Effector memory CD4-positive, alpha-beta T cell (primary cell): ENCODE data around the gene SMCO1.
"Not testable (repeated sequence)": the region's sequence is repeated elsewhere in the genome, so short reads cannot be mapped to it uniquely, and the experiment has no call there.

Experiments
- DNase-seq, 3 donors: peaks; one replicate each; pipeline ENCODE4 v3.0.0-alpha.2; 2020
- H3K27ac ChIP-seq: 2 replicates; pipeline ENCODE4 v1.7.0; 2013; ENCODE audit warnings: mild to moderate bottlenecking, low read length, moderate library complexity; ENCODE audit not compliant: insufficient read depth, poor library complexity, severe bottlenecking
- H3K27me3 ChIP-seq: replicated peaks from 2 replicates; pipeline ENCODE4 v1.7.0; 2013; ENCODE audit warnings: mild to moderate bottlenecking, low read length; ENCODE audit not compliant: insufficient read depth, control insufficient read depth, poor library complexity, severe bottlenecking
- H3K36me3 ChIP-seq: 2 replicates; pipeline ENCODE4 v1.7.0; 2013; ENCODE audit warnings: mild to moderate bottlenecking, low read length, moderate library complexity; ENCODE audit not compliant: control insufficient read depth, insufficient read depth
- H3K4me1 ChIP-seq: 2 replicates; pipeline ENCODE4 v1.7.0; 2013; ENCODE audit warnings: low read length, mild to moderate bottlenecking; ENCODE audit not compliant: control insufficient read depth, insufficient read depth, poor library complexity, severe bottlenecking
- H3K4me3 ChIP-seq: 2 replicates; pipeline ENCODE4 v1.7.0; 2013; ENCODE audit warnings: low read length, low read depth, mild to moderate bottlenecking; ENCODE audit not compliant: insufficient read depth, poor library complexity, severe bottlenecking
- H3K9me3 ChIP-seq: 2 replicates; pipeline ENCODE4 v1.7.0; 2013; ENCODE audit warnings: mild to moderate bottlenecking, low read length, moderate library complexity; ENCODE audit not compliant: control insufficient read depth
- total RNA-seq, 3 donors: gene quantifications; one replicate each; lab custom pipeline; 2026; lab: John Stamatoyannopoulos, UW

Gene SMCO1, protein sequence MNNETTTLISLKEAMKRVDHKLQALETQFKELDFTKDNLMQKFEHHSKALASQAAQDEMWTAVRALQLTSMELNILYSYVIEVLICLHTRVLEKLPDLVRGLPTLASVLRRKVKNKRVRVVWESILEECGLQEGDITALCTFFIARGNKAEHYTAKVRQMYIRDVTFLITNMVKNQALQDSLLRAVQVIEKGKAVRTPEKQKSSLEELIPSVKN
- total RNA-seq = 0 to 0.09 (median 0) reads per million in 3 donors

DNA sequence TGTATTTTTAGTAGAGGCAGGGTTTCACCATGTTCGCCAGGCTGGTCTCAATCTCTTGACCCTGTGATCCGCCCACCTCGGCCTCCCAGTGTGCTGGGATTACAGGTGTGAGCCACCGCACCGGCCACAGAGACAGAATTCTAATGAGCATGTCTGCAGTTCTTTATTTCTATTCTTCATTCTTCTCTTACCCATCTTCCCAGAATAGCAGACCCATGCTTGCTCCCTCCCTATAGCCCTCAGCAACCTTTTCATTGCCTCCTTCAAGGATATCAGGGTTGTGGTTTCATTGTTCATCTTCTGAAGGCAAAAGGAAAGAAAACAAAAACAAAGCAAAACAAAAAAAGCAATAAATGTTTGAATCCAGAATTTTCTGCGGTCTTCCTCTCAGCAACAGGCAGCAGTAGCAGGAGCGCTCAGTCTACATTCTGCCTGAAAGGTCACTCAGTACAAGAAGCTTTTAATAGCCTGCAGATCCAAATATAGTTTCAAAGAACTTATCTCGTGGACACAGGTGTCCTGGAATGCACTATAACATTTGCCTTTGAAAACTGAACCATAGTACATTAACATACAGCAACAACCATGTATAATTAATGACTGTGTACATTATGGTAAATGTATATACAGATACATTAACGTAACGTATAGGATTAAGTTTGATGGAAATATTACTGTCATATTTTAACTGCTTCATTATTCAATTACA lies at the start of gene SMCO1:
Gene SMCO1 (minus strand): TSS at position 434 of the 709 bp plus-strand sequence. CDS start 137 bp downstream, at position 297.
- Histone ChIP-seq H3K4me3 (no peak within 1 kb of the TSS), H3K27ac (no peak within 1 kb of the TSS), H3K9me3 (peaks cover 9% of the 10 kb centered on the region), H3K27me3 (no peaks in the 10 kb centered on the region), H3K36me3 (no peaks in the 10 kb centered on the region), H3K4me1 (no peaks in the 10 kb centered on the region)
- DNase-seq = no peak

DNA sequence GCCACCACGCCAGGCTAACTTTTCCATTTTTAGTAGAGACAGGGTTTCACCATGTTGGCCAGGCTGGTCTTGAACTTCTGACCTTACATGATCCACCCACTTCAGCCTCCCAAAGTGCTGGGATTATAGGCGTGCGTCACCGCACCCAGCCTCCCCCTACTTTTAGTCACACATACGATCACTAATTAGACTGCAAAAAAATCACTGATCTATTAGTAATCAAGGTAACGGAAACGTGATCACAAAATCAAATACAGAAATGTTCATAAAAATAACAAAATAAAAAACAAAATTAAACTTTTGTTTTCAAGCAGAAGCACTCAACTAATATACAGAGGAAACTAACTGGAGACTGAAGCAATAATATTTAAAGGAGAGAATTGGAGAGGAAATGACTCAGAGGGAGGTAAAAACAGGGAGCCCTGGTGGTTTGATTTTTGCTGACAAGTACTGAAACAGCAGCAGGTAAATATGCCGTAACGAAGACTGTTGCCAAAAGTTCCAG lies 48.6 kb upstream of the SMCO1 start:
- DNase-seq = peak; percentile 7 to 32 (median 29)
- H3K36me3 ChIP-seq = no peaks in the 10 kb centered on the region
- no peaks in the 10 kb centered on the region for H3K9me3 ChIP-seq
- peak overlapping the region; percentile 3 for H3K4me3 ChIP-seq
- peaks cover 30% of the 10 kb centered on the region for H3K4me1 ChIP-seq
- peak overlapping the region; percentile 59 for H3K27ac ChIP-seq
- H3K27me3 ChIP-seq = no peaks in the 10 kb centered on the region

DNA sequence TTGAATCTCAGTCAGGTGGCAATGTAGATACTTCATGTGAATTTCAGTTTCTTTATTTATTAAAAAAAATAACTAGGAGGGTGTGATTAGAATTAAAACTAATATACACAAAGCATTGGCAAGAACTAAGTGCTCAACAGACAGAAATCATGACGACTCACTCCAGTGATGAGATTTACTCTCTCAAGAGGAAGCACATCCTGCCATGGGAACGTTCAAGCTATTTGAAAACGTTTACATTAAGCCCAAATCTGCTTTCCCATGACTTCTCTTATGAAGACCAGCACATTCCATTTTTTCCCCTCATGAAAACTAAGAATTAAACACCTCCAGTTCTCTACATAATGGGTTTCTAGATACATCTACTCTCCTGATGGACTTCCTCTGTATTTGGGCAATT lies 44.7 kb upstream of the SMCO1 start:
- H3K36me3 ChIP-seq = no peaks in the 10 kb centered on the region
- H3K27me3 ChIP-seq = no peaks in the 10 kb centered on the region
- H3K4me3 ChIP-seq = no peak overlapping the region
- peaks cover 16% of the 10 kb centered on the region for H3K4me1 ChIP-seq
- H3K27ac ChIP-seq = no peak overlapping the region
- no peak for DNase-seq
- no peaks in the 10 kb centered on the region for H3K9me3 ChIP-seq

DNA sequence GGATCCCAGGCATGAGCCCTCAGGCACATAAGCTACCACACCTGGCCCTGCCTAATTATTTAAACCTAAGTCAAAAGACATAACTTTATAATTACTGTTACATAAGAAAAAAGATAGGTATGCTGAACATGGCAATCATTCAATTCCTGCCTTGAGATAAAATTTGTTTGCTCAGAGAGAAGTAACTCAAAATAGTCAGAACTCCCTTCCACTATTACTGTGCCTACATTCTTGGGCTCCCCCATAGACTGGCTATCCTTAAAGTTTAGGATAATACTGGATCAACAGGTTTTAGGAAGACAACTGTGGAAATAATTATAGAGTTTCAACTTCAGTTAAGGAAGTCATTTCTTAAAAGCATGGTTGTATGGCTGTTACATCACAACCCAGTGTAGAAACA lies 43.3 kb upstream of the SMCO1 start:
- no peak for DNase-seq
- Histone ChIP-seq H3K27ac (no peak overlapping the region), H3K4me1 (peaks cover 7% of the 10 kb centered on the region), H3K4me3 (no peak overlapping the region), H3K9me3 (no peaks in the 10 kb centered on the region), H3K36me3 (no peaks in the 10 kb centered on the region), H3K27me3 (no peaks in the 10 kb centered on the region)

DNA sequence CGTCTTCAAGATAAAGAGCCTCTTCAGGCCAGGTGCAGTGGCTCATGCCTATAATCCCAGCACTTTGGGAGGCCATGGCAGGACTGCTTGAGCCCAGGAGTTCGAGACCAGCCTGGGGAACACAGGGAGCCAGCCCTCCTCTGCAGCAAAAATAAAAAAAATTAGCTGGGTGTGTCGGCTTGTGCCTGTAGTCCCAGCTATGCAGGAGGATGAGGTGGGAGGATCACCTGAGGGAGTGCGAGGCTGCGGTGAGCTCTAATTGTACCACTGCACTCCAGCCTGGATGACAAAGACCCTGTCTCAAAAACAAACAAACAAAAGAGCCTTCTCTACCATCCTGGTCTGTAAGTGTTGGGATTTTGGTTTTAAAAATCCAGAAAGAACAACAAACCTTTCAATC lies 42.1 kb upstream of the SMCO1 start:
- Histone ChIP-seq H3K4me3 (no peak overlapping the region), H3K27me3 (no peaks in the 10 kb centered on the region), H3K9me3 (no peaks in the 10 kb centered on the region), H3K36me3 (no peaks in the 10 kb centered on the region), H3K27ac (no peak overlapping the region), H3K4me1 (no peaks in the 10 kb centered on the region)
- DNase-seq = no peak

DNA sequence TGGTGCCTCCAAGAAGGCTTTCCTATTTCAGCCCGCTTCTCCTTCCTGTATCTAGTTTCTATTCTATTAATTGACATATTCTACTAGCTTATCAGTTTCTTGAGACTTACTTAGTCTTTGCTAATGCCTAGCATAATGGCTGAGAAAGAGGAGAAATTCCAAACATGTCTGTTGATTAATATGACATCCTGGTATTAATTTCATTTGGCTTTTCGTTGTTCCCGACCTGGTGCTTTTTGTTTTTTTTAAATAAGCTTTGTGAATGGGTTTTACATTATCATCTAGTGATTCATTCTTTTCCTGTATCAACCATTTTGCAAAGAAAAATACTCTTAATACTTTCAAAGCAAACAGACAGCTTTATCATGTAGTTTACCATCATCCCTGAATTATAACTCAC lies 40.1 kb upstream of the SMCO1 start:
- no peaks in the 10 kb centered on the region for H3K9me3 ChIP-seq
- no peak overlapping the region for H3K27ac ChIP-seq
- no peaks in the 10 kb centered on the region for H3K4me1 ChIP-seq
- H3K4me3 ChIP-seq = no peak overlapping the region
- H3K27me3 ChIP-seq = no peaks in the 10 kb centered on the region
- DNase-seq = no peak
- H3K36me3 ChIP-seq = no peaks in the 10 kb centered on the region

DNA sequence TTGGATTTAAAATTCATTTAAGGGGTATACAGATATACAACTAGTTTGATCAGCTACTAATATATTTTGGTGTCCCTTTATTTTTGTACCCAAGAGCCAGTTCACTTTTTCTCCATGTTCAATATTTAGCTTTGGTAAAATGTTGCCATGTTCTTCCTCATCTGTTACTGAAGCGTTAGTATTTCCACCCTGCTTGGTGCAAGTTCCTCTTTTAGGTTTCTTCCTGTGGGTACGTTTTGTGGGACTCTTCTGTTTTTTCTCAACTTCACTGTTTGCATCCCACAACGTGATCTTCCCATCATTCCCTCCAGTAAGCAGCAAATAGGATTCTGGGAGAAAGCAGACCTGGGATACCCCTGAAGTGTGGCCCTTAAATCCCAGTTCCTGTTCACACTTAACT lies 39.1 kb upstream of the SMCO1 start:
- Histone ChIP-seq H3K9me3 (no peaks in the 10 kb centered on the region), H3K27me3 (no peaks in the 10 kb centered on the region), H3K36me3 (no peaks in the 10 kb centered on the region), H3K27ac (no peak overlapping the region), H3K4me3 (no peak overlapping the region), H3K4me1 (no peaks in the 10 kb centered on the region)
- DNase-seq = no peak

DNA sequence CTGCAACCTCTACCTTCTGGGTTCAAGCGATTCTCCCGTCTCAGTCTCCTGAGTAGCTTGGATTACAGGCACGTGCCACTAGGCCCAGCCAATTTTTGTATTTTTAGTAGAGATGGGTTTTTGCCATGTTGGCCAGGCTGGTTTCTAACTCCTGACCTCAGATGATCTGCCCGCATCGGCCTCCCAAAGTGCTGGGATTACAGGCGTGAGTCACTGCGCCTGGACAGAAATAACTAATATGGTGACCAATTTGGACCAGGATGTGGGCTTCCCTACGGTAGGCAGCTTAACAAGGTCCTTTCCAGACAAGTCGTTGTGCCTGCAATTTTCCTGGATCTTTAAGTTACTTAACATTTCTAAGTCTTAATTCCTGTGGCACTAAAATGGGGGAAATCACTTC lies 38.4 kb upstream of the SMCO1 start:
- Histone ChIP-seq H3K4me3 (no peak overlapping the region), H3K27ac (no peak overlapping the region), H3K4me1 (no peaks in the 10 kb centered on the region), H3K27me3 (no peaks in the 10 kb centered on the region), H3K36me3 (no peaks in the 10 kb centered on the region), H3K9me3 (no peaks in the 10 kb centered on the region)
- no peak for DNase-seq

DNA sequence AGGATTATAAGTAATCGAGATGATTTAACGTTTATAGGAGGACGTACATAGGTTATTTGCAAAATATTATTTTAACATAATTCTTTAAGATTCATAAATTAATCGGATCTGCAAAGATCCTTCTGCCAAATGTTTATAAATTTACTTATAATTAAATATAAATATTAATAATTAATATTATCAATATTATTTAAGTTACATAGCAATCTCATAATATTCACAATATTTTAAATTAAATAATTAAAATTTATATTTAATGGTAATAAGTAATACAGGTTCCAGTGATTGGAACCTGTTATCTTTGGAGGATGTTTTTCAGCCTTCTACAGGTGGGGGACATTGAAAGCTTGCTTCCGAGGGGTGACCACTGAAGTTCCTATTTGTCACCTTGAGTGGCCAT lies 37.1 kb upstream of the SMCO1 start:
- DNase-seq = no peak
- Histone ChIP-seq H3K4me3 (no peak overlapping the region), H3K27ac (no peak overlapping the region), H3K27me3 (no peaks in the 10 kb centered on the region), H3K36me3 (no peaks in the 10 kb centered on the region), H3K4me1 (no peaks in the 10 kb centered on the region), H3K9me3 (no peaks in the 10 kb centered on the region)

DNA sequence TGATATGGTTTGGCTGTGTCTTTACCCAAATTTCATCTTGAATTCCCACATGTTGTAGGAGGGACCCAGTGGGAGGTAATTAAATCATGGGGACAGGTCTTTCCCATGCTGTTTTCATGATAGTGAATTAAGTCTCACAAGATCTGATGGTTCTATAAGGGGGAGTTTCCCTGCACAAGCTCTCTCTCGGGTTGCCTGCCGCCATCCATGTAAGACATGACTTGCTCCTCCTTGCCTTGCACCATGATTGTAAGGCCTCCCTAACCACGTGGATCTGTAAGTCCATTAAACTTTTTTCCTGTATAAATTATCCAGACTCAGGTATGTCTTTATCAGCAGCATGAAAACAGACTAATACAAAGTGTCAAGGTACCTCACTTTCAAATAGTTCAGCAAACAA lies 35.0 kb upstream of the SMCO1 start:
- not testable (repeated sequence) for H3K27me3 ChIP-seq, H3K4me3 ChIP-seq, H3K27ac ChIP-seq, DNase-seq, H3K4me1 ChIP-seq, H3K9me3 ChIP-seq, H3K36me3 ChIP-seq
